GM23248 (cell line): ENCODE measurements around the gene NPTX1.

ENCODE experiments used
- EZH2 ChIP-seq: fragments of 200-600 bp; sonication (generic); IDR thresholded peaks from 2 replicates; pipeline ENCODE4 v1.6.1; 2018; ENCODE audit warnings: antibody characterized with exemption, mild to moderate bottlenecking; ENCODE audit not compliant: insufficient read depth, poor library complexity, severe bottlenecking
- EZH2phosphoT487 ChIP-seq: fragments of 200-600 bp; sonication (generic); IDR thresholded peaks from 2 replicates; pipeline ENCODE4 v1.6.1; 2018; ENCODE audit warnings: antibody characterized with exemption, moderate library complexity, mild to moderate bottlenecking, low read depth; ENCODE audit not compliant: insufficient read depth

GRCh38 chr17:80423536-80424225, 52.7 kb downstream of the NPTX1 start:
- TF ChIP-seq EZH2phosphoT487 (no peak), EZH2 (no peak)
